ENCODE measurements around the gene TMEM141.
"Not testable (repeated sequence)": the region's sequence is repeated elsewhere in the genome, so short reads cannot be mapped to it uniquely, and the experiment has no call there.

TMEM141 gene

GRCh38 chr9:136773386-136774044 lies 17.6 kb upstream of the TMEM141 start:
- peak; percentile 73 for DNase-seq (ENCODE audit: low spot score)

- DNase-seq (ENCODE audit: low spot score): no peak
These were observed 16.6 kb upstream of the TMEM141 start for GRCh38 chr9:136774416-136775045.

DNA sequence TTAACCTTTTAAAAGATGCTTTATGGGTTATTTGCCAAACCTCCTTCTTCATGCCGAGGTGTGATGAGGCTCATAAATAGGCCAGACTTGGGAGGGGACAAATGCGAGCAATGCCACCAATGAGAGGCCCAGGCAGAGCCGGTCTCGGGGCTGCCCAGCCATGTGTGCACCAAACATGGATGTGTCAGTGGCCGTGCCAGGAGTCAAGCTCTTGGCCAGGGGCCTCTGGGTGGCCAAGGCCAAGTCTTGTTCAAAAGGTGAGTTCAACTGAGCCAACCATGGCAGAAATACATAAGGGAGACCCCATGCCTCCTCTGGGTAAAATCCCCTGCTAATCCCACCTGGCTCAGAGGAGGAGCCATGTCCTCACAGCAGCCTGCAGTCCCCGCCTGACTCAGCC lies 16.0 kb upstream of the TMEM141 start:
- DNase-seq (ENCODE audit: low spot score): no peak

GRCh38 chr9:136776947-136777346 lies 14.2 kb upstream of the TMEM141 start:
- DNase-seq (ENCODE audit: low spot score): no peak

GRCh38 chr9:136777359-136777758 lies 13.8 kb upstream of the TMEM141 start:
- DNase-seq (ENCODE audit: low spot score): no peak

DNA sequence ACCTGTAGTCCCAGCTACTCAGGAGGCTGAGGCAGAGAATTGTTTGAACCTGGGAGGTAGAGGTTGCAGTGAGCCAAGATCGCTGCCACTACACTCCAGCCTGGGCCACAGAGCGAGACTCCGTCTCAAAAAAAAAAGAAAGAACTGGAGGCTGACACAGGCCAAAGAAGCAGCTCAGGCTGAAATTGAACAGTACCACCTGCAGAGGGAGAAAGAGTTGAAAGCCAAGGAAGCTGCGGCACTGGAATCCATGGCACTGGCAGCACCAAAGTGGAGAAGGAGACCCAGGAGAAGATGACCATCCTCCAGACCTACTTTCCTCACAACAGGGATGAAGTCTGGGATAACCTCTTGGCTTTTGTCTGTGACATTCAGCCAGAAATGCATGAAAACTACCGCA lies 11.3 kb upstream of the TMEM141 start:
- DNase-seq (ENCODE audit: low spot score): no peak

GRCh38 chr9:136782452-136782851 lies 8.7 kb upstream of the TMEM141 start:
- no peak for DNase-seq (ENCODE audit: low spot score)

GRCh38 chr9:136784249-136784996 lies 6.7 kb upstream of the TMEM141 start:
- no peak for DNase-seq (ENCODE audit: low spot score)

DNA sequence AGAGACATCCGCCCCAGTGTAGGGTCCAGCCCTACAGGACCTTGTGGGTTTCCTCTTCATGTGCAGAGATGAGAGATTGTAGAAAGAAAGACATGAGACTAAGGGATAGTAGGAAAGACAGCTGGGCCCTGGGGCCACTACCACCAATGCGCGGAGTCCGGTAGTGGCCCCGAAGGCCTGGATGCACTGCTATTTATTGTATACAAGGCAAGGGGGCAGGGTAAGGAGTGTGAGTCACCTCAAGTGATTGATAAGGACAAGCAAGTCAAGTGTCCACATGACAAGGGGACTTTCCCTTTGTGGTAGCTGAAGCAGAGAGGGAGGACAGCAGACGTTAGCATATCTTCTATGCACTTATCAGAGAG lies 6.2 kb upstream of the TMEM141 start:
- DNase-seq (ENCODE audit: low spot score): no peak

DNA sequence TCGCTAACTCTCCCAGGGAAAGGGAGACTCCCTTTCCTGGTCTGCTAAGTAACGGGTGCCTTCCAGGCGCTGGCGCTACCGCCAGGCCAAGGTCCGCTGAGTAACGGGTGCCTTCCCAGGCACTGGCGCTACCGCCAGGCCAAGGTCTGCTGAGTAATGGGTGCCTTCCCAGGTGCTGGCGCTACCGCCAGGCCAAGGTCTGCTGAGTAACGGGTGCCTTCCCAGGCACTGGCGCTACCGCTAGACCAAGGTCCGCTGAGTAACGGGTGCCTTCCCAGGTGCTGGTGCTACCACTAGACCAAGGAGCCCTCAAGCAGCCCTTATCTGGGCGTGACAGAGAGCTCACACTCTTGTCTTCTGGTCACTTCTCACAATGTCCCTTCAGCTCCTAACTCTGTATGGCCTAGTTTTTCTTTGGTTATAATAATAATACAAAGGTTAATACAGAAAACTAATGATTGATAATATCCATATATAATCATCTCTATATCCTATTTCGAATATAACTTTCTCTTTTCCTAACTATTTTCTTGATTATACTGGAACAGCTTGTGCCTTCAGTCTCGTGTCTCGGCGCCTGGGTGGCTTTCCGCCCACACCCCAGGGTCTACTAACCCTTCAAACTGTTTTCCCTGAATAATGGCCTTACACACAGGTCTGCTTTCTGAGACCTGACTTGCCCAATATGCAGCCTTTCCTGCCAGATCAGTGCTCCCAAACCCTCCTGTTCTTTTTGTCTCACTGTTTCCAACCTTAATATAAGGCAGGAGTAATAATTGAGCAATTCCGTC lies 5.4 kb upstream of the TMEM141 start:
- DNase-seq (ENCODE audit: low spot score): not testable (repeated sequence)

- DNase-seq (ENCODE audit: low spot score): no peak
These were observed 4.7 kb upstream of the TMEM141 start for GRCh38 chr9:136786451-136786850.

- DNase-seq (ENCODE audit: low spot score): not testable (repeated sequence)
These were observed 4.2 kb upstream of the TMEM141 start for GRCh38 chr9:136786983-136787382.

DNA sequence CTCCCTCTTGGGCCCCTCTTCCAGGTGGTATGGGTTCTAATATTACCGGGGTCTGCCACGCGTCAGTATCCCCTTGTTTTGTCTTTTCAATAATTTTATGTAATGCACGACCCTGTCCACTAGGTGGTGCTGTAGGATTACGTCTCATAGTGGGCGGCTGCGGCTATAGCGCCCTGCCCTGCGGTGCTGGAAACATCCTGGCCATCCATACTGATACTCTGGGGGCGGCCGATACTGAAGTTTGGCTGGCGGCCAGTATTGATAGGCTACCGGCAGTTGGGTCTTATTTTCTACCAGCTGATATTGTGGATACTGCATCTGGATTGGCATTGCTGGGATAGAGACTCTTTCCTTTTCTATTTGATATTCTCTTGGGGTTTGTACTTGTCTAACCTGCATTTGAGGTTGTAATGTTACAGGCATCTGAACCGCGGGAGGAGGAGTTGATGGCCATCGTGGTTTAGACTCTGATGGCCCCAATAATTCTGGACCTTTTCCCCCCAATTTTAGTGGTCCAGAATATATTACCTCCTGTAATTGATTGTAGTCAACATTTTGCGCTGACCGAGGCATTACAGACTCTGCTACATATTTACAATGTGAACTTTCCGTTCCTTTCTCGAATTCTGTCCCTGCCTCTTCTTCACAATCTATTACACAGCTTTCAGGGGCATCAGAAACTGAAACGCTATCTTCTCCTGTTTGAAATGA lies 3.3 kb upstream of the TMEM141 start:
- DNase-seq (ENCODE audit: low spot score): peak; percentile 67

GRCh38 chr9:136788644-136789522 lies 2.3 kb upstream of the TMEM141 start:
- not testable (repeated sequence) for DNase-seq (ENCODE audit: low spot score)

DNA sequence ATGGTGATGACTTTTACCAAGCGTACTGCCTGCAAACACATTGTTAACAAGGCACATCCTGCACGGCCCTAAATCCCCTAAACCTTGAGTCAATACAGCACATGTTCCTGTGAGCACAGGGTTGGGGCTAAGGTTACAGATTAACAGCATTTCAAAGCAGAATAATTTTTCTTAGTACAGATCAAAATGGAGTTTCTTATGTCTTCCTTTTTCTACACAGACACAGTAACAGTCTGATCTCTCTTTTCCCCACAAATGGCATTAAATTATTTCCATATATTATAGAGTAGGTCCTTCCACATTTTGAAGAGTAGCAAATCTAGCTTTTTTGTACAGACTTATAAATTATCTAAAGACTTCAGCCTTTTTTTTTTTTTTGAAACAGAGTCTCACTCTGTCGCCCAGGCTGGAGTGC lies 1.6 kb upstream of the TMEM141 start:
- DNase-seq (ENCODE audit: low spot score): no peak

DNA sequence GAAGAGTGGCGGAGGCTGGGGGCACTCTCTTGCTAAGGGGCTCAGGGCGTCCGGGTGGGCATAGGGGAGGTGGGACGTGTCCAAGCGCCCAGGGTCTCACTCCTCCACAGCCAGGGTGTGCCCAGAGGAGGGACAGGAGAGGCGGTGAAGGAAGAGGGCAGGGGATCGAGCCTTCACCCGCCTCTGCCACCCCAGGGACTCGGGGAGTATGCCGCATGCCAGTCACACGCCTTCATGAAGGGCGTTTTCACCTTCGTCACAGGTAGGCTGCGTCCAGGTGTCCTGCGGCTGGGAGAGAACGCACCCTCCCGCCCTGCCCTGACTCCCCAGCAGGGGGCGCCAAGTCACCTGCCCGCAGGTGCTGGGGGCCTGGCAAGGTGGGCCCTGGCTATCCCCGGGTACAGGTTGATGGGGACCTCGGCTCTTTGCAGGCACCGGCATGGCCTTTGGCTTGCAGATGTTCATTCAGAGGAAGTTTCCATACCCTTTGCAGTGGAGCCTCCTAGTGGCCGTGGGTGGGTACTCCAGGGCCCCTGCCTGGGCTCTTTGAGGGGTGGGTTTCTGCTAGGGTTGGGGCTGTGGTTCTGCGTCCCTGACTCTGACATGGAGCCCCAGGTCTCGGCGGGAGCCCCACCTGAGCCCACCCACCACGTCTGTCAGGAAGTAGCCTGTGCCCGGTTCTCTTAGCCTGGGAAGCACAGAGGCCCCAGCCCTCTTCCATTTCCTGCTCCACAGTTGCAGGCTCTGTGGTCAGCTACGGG lies 552 bp downstream of the TMEM141 start:
- peak; percentile 64 for DNase-seq (ENCODE audit: low spot score)

DNA sequence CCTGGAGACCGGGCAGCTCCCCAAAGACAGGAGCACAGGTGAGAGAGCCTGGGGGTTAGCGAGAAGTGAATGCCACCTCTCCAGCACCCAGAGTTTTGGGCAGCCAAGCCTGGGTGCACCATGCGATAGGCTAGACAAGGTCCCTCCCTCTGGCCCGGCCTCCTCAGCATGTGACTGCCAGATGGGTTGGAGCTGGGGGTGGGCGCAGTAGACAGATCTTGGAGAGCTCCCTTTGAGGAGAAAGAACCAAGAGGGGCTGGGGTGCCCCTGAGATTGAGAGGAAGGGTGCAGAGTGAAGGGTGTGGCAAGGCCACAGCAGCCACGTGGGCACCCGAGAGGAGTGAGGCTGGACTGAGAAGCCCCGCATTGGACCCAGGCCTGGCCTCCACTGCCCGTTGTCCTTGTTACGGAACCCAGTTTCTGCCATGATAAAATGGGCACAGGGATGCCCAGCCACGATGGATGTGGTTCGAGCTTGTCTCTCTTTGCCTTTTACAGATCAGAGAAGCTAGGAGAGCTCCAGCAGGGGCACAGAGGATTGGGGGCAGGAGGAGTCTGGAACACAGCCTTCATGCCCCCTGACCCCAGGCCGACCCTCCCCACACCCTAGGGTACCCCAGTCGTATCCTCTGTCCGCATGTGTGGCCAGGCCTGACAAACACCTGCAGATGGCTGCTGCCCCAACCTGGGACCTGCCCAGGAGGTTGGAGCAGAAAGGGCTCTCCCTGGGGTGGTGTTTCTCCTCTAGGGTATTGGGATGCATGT lies 1.4 kb downstream of the TMEM141 start:
- no peak for DNase-seq (ENCODE audit: low spot score)

GRCh38 chr9:136793086-136793946 lies 2.2 kb downstream of the TMEM141 start:
- no peak for DNase-seq (ENCODE audit: low spot score)
